Stimulated activated CD8-positive, alpha-beta memory T cell treated with anti-CD3 and anti-CD28 coated beads, Interleukin-7, amount 100 ng/mL, for 48 hours (primary cell): Measurements from ENCODE around the gene NEXMIF.
"Not testable (repeated sequence)": the region's sequence is repeated elsewhere in the genome, so short reads cannot be mapped to it uniquely, and the experiment has no call there.

Experiments used
- DNase-seq, 2 donors: peaks; one replicate each; pipeline ENCODE4 v3.0.0-alpha.2; 2020; ENCODE audit warnings: low read depth in 1 of 2; ENCODE audit errors: extremely low read depth in 1 of 2

NEXMIF gene

GRCh38 chrX:74797338-74797887, 127.8 kb downstream of the NEXMIF start:
- no peak for DNase-seq

GRCh38 chrX:74788545-74789086, 136.6 kb downstream of the NEXMIF start:
- DNase-seq, result no peak

GRCh38 chrX:74784629-74785028, 140.6 kb downstream of the NEXMIF start:
- no peak for DNase-seq

GRCh38 chrX:74781507-74782034, 143.7 kb downstream of the NEXMIF start:
- DNase-seq, result no peak

DNA sequence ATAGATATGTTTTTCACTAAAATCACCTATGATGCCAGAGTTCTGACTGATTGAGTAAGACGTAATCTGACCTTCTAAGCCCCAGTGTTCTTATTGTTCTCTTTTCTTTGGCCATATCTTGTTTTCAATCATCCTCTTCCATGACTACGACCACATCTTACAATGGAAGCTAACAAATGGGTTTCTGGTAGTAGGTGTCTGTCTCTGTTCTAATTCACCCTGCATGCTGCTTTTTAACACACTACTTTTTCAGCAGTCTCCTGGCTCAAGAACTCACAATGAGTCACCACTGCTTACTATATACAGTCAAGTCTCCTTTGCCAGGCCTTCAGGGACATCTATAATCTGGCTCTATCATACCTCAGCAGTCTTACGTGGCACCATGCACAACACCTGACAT, 146.1 kb downstream of the NEXMIF start:
- DNase-seq, result no peak

DNA sequence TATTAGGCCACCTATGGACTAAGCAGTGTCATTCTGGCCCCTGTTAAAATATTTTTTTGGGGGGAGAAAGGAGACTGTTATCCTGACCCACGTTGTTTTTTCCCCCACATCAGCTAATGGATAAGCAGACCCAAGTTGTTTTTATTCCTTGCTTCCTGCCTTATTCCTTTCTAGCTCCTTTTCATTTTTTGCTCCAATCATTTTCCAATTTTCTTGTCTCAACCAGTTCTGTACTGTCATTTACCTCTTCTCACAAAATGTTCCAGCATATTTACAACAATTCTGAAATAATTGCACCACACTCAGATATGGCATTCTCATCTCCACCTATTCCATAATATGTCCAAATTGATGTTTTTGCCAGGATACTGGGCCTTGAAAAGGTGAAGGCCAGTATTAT, 150.3 kb downstream of the NEXMIF start:
- DNase-seq, result no peak

DNA sequence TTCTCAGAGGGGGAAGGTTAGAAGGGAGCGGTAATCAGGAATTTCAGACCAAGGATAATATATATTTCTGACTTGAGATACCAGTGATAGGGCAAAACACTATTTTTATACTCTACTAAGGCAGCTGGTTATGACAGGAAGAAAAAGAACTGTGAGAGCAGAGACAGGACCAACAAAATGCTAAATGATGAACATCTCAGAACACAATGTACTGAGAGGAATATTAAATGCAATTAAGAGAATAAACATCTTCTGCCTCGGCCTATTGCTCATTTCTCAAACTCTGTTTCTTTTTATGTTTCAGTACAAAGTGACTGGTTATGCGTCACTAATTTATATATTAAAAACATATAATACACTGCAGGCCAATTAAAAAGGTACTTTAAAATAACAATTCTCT, 188.8 kb downstream of the NEXMIF start:
- no peak for DNase-seq

- DNase-seq, result no peak
Observed at GRCh38 chrX:74705269-74705668, 220.0 kb downstream of the NEXMIF start.

GRCh38 chrX:74701343-74701742, 223.9 kb downstream of the NEXMIF start:
- not testable (repeated sequence) for DNase-seq

DNA sequence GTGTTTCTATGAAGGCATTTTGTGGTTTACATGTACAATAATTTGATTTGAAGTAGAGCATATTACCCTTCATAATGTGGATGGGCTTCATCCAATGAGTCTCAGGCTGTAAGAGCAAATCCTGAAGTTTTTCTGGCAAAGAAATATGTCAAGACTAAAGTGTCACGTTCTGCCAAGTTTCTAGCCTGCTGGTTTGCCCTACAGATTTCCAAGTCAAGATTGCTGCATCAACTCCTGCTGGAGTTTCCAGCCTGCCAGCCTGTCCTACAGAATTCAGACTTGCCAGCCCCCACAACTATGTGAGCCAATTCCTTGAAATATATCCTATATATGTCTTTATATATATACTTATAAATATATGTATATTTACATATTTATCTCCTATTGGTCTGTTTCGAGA, 240.8 kb downstream of the NEXMIF start:
- DNase-seq, result no peak
